Stimulated activated CD8-positive, alpha-beta memory T cell treated with anti-CD3 and anti-CD28 coated beads, Interleukin-12 subunit alpha, Interleukin-12 subunit beta, amount 100 ng/mL, for 4 hours (primary cell): ENCODE measurements around the gene SPAAR.

Experiments used
- DNase-seq: peaks from one replicate; pipeline ENCODE4 v3.0.0-alpha.2; 2020; ENCODE audit warnings: low read depth

SPAAR gene

GRCh38 chr9:35948901-35949318, 39.6 kb downstream of the SPAAR start:
- DNase-seq, result no peak

GRCh38 chr9:35951736-35952135, 42.4 kb downstream of the SPAAR start:
- DNase-seq, result no peak

GRCh38 chr9:35952526-35953191, 43.4 kb downstream of the SPAAR start:
- DNase-seq, result no peak

- no peak for DNase-seq
These were observed 45.8 kb downstream of the SPAAR start for GRCh38 chr9:35954942-35955546.

GRCh38 chr9:35956651-35957050, 47.4 kb downstream of the SPAAR start:
- DNase-seq, result no peak

GRCh38 chr9:35958104-35958837, 49.0 kb downstream of the SPAAR start, which contains the start of gene OR2S2:
Gene OR2S2 (minus strand): TSS chr9:35958154. CDS start chr9:35958098, 56 bp downstream.
- no peak for DNase-seq

- DNase-seq, result no peak
These were observed 50.9 kb downstream of the SPAAR start for GRCh38 chr9:35960039-35960655.
